Stimulated activated naive CD8-positive, alpha-beta T cell treated with anti-CD3 and anti-CD28 coated beads, Interleukin-15, Interleukin-2, amounts not matched to agents 100 ng/mL and 50 ng/mL, for 24 hours (primary cell): ENCODE results near the gene DPYSL5.
A peak's percentile ranks its signal among the peaks of the same experiment; 100 is the strongest.
"Not testable (repeated sequence)": the region's sequence is repeated elsewhere in the genome, so short reads cannot be mapped to it uniquely, and the experiment has no call there.

ENCODE experiments used
- H3K27ac Mint-ChIP-seq: one replicate; pipeline ENCODE4 v1.8.0; 2021; ENCODE audit warnings: mild to moderate bottlenecking, mixed read lengths
- H3K27me3 Mint-ChIP-seq: one replicate; pipeline ENCODE4 v1.8.0; 2021; ENCODE audit warnings: mixed read lengths
- H3K36me3 Mint-ChIP-seq: one replicate; pipeline ENCODE4 v1.8.0; 2021; ENCODE audit warnings: low read depth, mixed read lengths
- H3K4me1 Mint-ChIP-seq: one replicate; pipeline ENCODE4 v1.8.0; 2021; ENCODE audit warnings: low read depth, mixed read lengths
- H3K4me3 Mint-ChIP-seq: one replicate; pipeline ENCODE4 v1.8.0; 2021; ENCODE audit warnings: mild to moderate bottlenecking, mixed read lengths
- H3K9me3 Mint-ChIP-seq: one replicate; pipeline ENCODE4 v1.8.0; 2021; ENCODE audit warnings: mixed read lengths

Gene DPYSL5

GRCh38 chr2:26847655-26848335 is at the start of gene DPYSL5:
DPYSL5 (plus strand) TSS chr2:26848132; CDS start chr2:26898500, 50,368 bp downstream.
- peaks cover 59% of the 10 kb centered on the region for H3K27me3 Mint-ChIP-seq
- H3K36me3 Mint-ChIP-seq = no peaks in the 10 kb centered on the region
- H3K4me3 Mint-ChIP-seq = peak within 1 kb of the TSS; percentile 65
- H3K9me3 Mint-ChIP-seq = no peaks in the 10 kb centered on the region
- peaks cover 9% of the 10 kb centered on the region for H3K4me1 Mint-ChIP-seq
- H3K27ac Mint-ChIP-seq = no peak within 1 kb of the TSS

GRCh38 chr2:26801328-26801727 is 46.6 kb upstream of the DPYSL5 start:
- no peak overlapping the region for H3K27ac Mint-ChIP-seq
- H3K36me3 Mint-ChIP-seq = peaks cover 10% of the 10 kb centered on the region
- no peaks in the 10 kb centered on the region for H3K4me1 Mint-ChIP-seq
- no peak overlapping the region for H3K4me3 Mint-ChIP-seq
- no peaks in the 10 kb centered on the region for H3K9me3 Mint-ChIP-seq
- H3K27me3 Mint-ChIP-seq = no peaks in the 10 kb centered on the region

GRCh38 chr2:26801796-26802195 is 46.1 kb upstream of the DPYSL5 start:
- Mint-ChIP-seq H3K4me1 (no peaks in the 10 kb centered on the region), H3K27ac (no peak overlapping the region), H3K36me3 (peaks cover 10% of the 10 kb centered on the region), H3K9me3 (no peaks in the 10 kb centered on the region), H3K4me3 (no peak overlapping the region), H3K27me3 (no peaks in the 10 kb centered on the region)

- H3K4me3 Mint-ChIP-seq = no peak overlapping the region
Measured at GRCh38 chr2:26805241-26805676, 42.7 kb upstream of the DPYSL5 start.

GRCh38 chr2:26807788-26808460 is 40.0 kb upstream of the DPYSL5 start:
- Mint-ChIP-seq H3K4me1 (peaks cover 15% of the 10 kb centered on the region), H3K27me3 (no peaks in the 10 kb centered on the region), H3K27ac (no peak overlapping the region), H3K9me3 (no peaks in the 10 kb centered on the region), H3K4me3 (no peak overlapping the region), H3K36me3 (no peaks in the 10 kb centered on the region)

More at GRCh38 chr2:26805241-26805676, 42.7 kb upstream of the DPYSL5 start:
- H3K4me1 Mint-ChIP-seq = peaks cover 6% of the 10 kb centered on the region
- H3K36me3 Mint-ChIP-seq = peaks cover 4% of the 10 kb centered on the region
- H3K27ac Mint-ChIP-seq = no peak overlapping the region
- no peaks in the 10 kb centered on the region for H3K27me3 Mint-ChIP-seq
- H3K9me3 Mint-ChIP-seq = no peaks in the 10 kb centered on the region

- Mint-ChIP-seq H3K4me1 (peaks cover 15% of the 10 kb centered on the region), H3K36me3 (no peaks in the 10 kb centered on the region), H3K4me3 (no peak overlapping the region), H3K27ac (no peak overlapping the region), H3K27me3 (no peaks in the 10 kb centered on the region), H3K9me3 (no peaks in the 10 kb centered on the region)
Measured at GRCh38 chr2:26809211-26809610, 38.7 kb upstream of the DPYSL5 start.

- no peak overlapping the region for H3K27ac Mint-ChIP-seq
- H3K27me3 Mint-ChIP-seq = peaks cover 2% of the 10 kb centered on the region
- no peak overlapping the region for H3K4me3 Mint-ChIP-seq
- H3K4me1 Mint-ChIP-seq = peaks cover 15% of the 10 kb centered on the region
- H3K36me3 Mint-ChIP-seq = no peaks in the 10 kb centered on the region
- no peaks in the 10 kb centered on the region for H3K9me3 Mint-ChIP-seq
Measured at GRCh38 chr2:26809876-26810577, 37.9 kb upstream of the DPYSL5 start.

GRCh38 chr2:26811261-26811660 is 36.7 kb upstream of the DPYSL5 start:
- H3K36me3 Mint-ChIP-seq = no peaks in the 10 kb centered on the region
- H3K4me1 Mint-ChIP-seq = peaks cover 15% of the 10 kb centered on the region
- no peak overlapping the region for H3K4me3 Mint-ChIP-seq
- H3K27me3 Mint-ChIP-seq = peaks cover 9% of the 10 kb centered on the region
- no peaks in the 10 kb centered on the region for H3K9me3 Mint-ChIP-seq
- H3K27ac Mint-ChIP-seq = no peak overlapping the region

- H3K4me3 Mint-ChIP-seq = no peak overlapping the region
- peaks cover 12% of the 10 kb centered on the region for H3K27me3 Mint-ChIP-seq
- H3K9me3 Mint-ChIP-seq = no peaks in the 10 kb centered on the region
- H3K27ac Mint-ChIP-seq = no peak overlapping the region
- no peaks in the 10 kb centered on the region for H3K36me3 Mint-ChIP-seq
- peaks cover 15% of the 10 kb centered on the region for H3K4me1 Mint-ChIP-seq
Measured at GRCh38 chr2:26811791-26812694, 35.9 kb upstream of the DPYSL5 start.

- no peak overlapping the region for H3K27ac Mint-ChIP-seq
- H3K4me1 Mint-ChIP-seq = peaks cover 15% of the 10 kb centered on the region
- no peak overlapping the region for H3K4me3 Mint-ChIP-seq
- no peaks in the 10 kb centered on the region for H3K36me3 Mint-ChIP-seq
- peaks cover 14% of the 10 kb centered on the region for H3K27me3 Mint-ChIP-seq
- no peaks in the 10 kb centered on the region for H3K9me3 Mint-ChIP-seq
Measured at GRCh38 chr2:26812731-26813130, 35.2 kb upstream of the DPYSL5 start.

- not testable (repeated sequence) for H3K27ac Mint-ChIP-seq, H3K9me3 Mint-ChIP-seq, H3K4me3 Mint-ChIP-seq, H3K36me3 Mint-ChIP-seq
- peaks cover 16% of the 10 kb centered on the region for H3K27me3 Mint-ChIP-seq
- H3K4me1 Mint-ChIP-seq = peaks cover 15% of the 10 kb centered on the region
Measured at GRCh38 chr2:26814072-26814765, 33.7 kb upstream of the DPYSL5 start.

GRCh38 chr2:26816893-26817292 is 31.0 kb upstream of the DPYSL5 start:
- Mint-ChIP-seq H3K9me3 (no peaks in the 10 kb centered on the region), H3K4me1 (no peaks in the 10 kb centered on the region), H3K4me3 (no peak overlapping the region), H3K27me3 (peaks cover 16% of the 10 kb centered on the region), H3K27ac (no peak overlapping the region), H3K36me3 (no peaks in the 10 kb centered on the region)

GRCh38 chr2:26818255-26818654 is 29.7 kb upstream of the DPYSL5 start:
- no peaks in the 10 kb centered on the region for H3K9me3 Mint-ChIP-seq
- H3K4me1 Mint-ChIP-seq = no peaks in the 10 kb centered on the region
- H3K4me3 Mint-ChIP-seq = no peak overlapping the region
- no peaks in the 10 kb centered on the region for H3K36me3 Mint-ChIP-seq
- H3K27me3 Mint-ChIP-seq = peaks cover 16% of the 10 kb centered on the region
- no peak overlapping the region for H3K27ac Mint-ChIP-seq

- Mint-ChIP-seq H3K4me3 (no peak overlapping the region), H3K36me3 (no peaks in the 10 kb centered on the region), H3K27ac (no peak overlapping the region), H3K9me3 (no peaks in the 10 kb centered on the region), H3K4me1 (no peaks in the 10 kb centered on the region), H3K27me3 (peaks cover 16% of the 10 kb centered on the region)
Measured at GRCh38 chr2:26818972-26819371, 29.0 kb upstream of the DPYSL5 start.
